ENCODE data around the gene NELL1.

NELL1 gene

GRCh38 chr11:20991471-20991870 lies 322.1 kb downstream of the NELL1 start:
- no peak for DNase-seq

GRCh38 chr11:21007297-21007696 lies 337.9 kb downstream of the NELL1 start:
- no peak for DNase-seq

- DNase-seq, result no peak
Measured at GRCh38 chr11:21018248-21018647, 348.9 kb downstream of the NELL1 start.

GRCh38 chr11:21026685-21027084 lies 357.3 kb downstream of the NELL1 start:
- DNase-seq, result no peak

GRCh38 chr11:21037850-21038249 lies 368.5 kb downstream of the NELL1 start:
- no peak for DNase-seq

- no peak for DNase-seq
Measured at GRCh38 chr11:21038801-21039200, 369.4 kb downstream of the NELL1 start.

- DNase-seq, result no peak
Measured at GRCh38 chr11:21040630-21041029, 371.2 kb downstream of the NELL1 start.

- no peak for DNase-seq
Measured at GRCh38 chr11:21048626-21049025, 379.2 kb downstream of the NELL1 start.

GRCh38 chr11:21053466-21053865 lies 384.1 kb downstream of the NELL1 start:
- DNase-seq, result no peak

GRCh38 chr11:21056644-21057043 lies 387.3 kb downstream of the NELL1 start:
- DNase-seq, result no peak

GRCh38 chr11:21059879-21060278 lies 390.5 kb downstream of the NELL1 start:
- DNase-seq, result no peak

- no peak for DNase-seq
Measured at GRCh38 chr11:21066030-21066429, 396.6 kb downstream of the NELL1 start.

- DNase-seq, result no peak
Measured at GRCh38 chr11:21068886-21069285, 399.5 kb downstream of the NELL1 start.

- no peak for DNase-seq
Measured at GRCh38 chr11:21069909-21070308, 400.5 kb downstream of the NELL1 start.

GRCh38 chr11:21072558-21072957 lies 403.2 kb downstream of the NELL1 start:
- no peak for DNase-seq

GRCh38 chr11:21082853-21083252 lies 413.5 kb downstream of the NELL1 start:
- no peak for DNase-seq

GRCh38 chr11:21088930-21089329 lies 419.5 kb downstream of the NELL1 start:
- no peak for DNase-seq

- no peak for DNase-seq
Measured at GRCh38 chr11:21104641-21105040, 435.3 kb downstream of the NELL1 start.

GRCh38 chr11:21105196-21105917 lies 436.0 kb downstream of the NELL1 start:
- no peak for DNase-seq

GRCh38 chr11:21109341-21109740 lies 440.0 kb downstream of the NELL1 start:
- DNase-seq, result no peak

GRCh38 chr11:21110415-21110814 lies 441.0 kb downstream of the NELL1 start:
- DNase-seq, result no peak

- DNase-seq, result no peak
Measured at GRCh38 chr11:21113876-21114275, 444.5 kb downstream of the NELL1 start.

GRCh38 chr11:21116009-21116408 lies 446.6 kb downstream of the NELL1 start:
- DNase-seq, result no peak

GRCh38 chr11:21119411-21119810 lies 450.0 kb downstream of the NELL1 start:
- DNase-seq, result no peak

GRCh38 chr11:21121991-21122390 lies 452.6 kb downstream of the NELL1 start:
- no peak for DNase-seq

Data from NCI-H187 (cell line).